Stimulated activated CD4-positive, alpha-beta T cell treated with anti-CD3 and anti-CD28 coated beads, Interleukin-1b, Interleukin-23, amount 100 ng/mL, for 1 hour (primary cell): ENCODE measurements around the gene OR2A25.

Experiments
- DNase-seq, 2 donors: peaks; one replicate each; pipeline ENCODE4 v3.0.0-alpha.2; 2020; ENCODE audit warnings: low read depth in 2 of 2

OR2A25 gene

GRCh38 chr7:144069953-144070352 lies 342 bp downstream of the OR2A25 start:
- no peak for DNase-seq

DNA sequence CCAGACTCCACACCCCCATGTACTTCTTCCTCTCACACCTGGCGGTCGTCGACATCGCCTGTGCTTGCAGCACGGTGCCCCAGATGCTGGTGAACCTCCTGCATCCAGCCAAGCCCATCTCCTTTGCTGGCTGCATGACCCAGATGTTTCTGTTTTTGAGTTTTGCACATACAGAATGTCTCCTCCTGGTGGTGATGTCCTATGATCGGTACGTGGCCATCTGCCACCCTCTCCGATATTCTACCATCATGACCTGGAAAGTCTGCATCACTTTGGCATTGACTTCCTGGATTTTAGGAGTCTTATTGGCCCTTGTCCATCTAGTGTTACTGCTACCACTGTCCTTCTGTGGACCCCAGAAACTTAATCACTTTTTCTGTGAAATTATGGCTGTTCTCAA lies 4.8 kb downstream of the OR2A25 start:
- DNase-seq: no peak

GRCh38 chr7:144085978-144086377 lies 16.4 kb downstream of the OR2A25 start, which contains the start of gene OR2A12:
Gene OR2A12 (plus strand): TSS chr7:144086278. CDS start chr7:144095108, 8,830 bp downstream.
- DNase-seq: no peak

GRCh38 chr7:144086730-144087129 lies 17.1 kb downstream of the OR2A25 start:
- no peak for DNase-seq

DNA sequence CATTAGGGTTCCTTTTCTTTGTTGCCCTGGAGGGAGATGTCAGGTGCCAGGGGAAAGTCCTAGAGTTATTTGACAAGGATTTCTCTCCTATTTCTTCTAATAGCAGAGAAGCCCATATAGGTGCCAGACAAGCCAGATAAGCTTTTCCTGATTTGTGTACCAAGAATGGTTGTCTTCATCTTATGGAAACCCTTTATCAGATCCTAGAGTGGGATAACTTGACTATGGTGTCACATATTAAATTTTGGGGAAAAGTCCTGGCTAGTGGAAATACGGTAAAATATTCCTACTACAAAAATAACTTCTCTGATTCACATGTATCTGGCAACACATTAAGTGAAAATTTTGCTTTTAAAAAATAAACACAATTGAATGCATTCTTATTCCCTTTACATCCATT lies 17.6 kb downstream of the OR2A25 start:
- DNase-seq: no peak

DNA sequence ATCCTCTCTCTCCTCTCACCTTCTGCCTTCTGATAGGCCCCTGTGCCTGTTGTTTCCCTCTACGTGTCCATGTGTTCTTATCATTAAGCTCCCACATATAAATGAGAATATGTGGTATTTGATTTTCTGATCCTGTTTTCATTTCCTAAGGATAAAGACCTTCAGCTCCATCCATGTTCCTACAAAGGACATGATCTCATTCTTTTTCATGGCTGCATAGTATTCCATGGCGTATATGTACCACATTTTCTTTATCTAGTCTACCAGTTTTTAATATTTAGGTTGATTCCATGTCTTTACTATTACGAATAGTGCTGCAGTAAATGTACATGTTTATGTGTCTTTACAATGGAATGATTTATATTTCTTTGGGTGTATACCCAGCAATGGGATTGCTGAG lies 21.1 kb downstream of the OR2A25 start:
- no peak for DNase-seq

- DNase-seq: no peak
Measured at GRCh38 chr7:144098776-144099175, 29.2 kb downstream of the OR2A25 start.

- DNase-seq: no peak
Measured at GRCh38 chr7:144100607-144101006, 31.0 kb downstream of the OR2A25 start.

DNA sequence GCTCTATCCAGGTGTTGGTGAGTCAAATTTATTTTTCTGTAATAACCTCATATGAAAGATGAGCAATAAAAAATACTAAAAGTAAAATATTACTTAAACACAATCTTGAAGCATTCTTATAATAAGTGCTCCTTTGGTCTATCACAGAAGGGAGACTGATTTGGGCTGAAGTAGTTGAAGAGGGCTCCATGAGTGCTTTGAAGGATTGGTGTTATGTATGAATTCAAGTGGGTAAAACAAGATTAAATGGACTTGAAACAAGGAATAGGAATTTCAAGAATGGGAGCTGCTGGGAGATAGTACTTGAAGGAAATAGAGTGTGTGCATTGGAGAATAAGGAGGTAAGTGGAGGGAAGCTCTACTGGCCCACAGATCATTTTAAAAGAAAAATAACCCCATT lies 32.4 kb downstream of the OR2A25 start:
- no peak for DNase-seq

DNA sequence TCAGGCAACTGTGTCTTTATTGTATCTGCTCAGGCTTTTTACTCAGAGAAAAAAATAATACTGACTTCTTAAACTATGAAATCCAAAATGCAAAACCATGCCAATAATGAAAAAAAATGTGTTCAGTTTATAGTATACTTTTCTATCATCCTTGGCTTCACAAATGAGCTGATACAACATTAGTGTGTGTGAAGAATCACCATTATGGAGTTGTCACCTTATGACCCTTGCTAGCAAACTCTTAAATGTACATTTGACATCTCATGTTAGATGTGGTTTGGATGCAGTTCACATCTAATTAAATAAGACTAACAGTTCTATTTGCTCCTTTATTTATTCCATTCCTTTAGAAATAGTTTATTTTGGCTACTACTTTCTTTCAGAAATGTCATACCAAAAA lies 35.6 kb downstream of the OR2A25 start:
- DNase-seq: no peak

- DNase-seq: no peak
Measured at GRCh38 chr7:144109283-144109682, 39.7 kb downstream of the OR2A25 start, which contains the start of gene OR2A2. Gene OR2A2 (plus strand): TSS chr7:144109583. CDS start chr7:144109583, 0 bp downstream.

DNA sequence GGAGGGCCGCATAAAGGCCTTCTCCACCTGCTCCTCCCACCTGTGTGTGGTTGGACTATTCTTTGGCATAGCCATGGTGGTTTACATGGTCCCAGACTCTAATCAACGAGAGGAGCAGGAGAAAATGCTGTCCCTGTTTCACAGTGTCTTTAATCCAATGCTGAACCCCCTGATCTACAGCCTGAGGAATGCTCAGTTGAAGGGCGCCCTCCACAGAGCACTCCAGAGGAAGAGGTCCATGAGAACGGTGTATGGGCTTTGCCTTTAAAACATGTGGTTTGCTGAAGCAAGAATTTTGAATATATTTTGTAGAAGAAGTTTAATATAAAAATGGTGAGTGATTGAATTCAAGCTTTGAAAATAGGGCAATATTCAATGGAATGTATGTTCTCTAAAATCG lies 40.7 kb downstream of the OR2A25 start:
- no peak for DNase-seq

DNA sequence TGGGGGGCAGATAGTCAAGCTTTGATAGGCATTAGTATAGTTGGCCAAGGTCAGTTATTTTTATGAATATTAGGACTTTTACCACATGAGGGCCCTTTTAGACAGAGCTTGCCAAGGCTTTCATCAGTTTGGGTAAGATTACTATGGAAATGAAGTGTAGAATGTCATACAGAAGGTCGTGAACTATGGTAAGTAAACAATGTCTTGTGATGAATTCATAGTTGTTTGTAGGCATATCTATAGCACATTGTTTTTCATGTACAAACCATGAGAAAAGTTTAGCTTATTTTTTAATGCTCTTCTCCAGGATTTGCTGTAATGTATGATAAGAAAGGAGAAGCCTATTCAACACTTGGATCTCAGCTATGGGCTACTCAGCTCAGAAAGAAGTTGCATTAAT lies 44.0 kb downstream of the OR2A25 start:
- DNase-seq: no peak

DNA sequence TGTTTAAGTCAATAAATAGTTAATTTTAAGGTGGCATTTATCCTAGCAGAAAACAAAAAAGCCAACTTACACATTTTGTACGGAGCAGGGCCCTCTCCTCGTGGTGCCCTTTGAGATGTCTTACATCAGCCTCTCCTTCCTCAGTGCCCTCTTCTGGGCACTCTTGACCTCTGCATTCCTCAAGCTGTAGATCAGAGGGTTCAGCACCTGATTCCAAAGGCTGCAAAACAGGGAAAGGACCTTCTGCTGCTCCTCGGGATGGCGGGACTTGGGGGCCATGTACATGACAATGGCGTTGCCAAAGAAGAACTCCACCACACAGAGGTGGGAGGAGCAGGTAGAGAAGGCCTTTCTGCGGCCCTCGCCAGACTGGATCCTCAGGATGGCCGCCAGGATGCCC lies 48.7 kb downstream of the OR2A25 start:
- DNase-seq: no peak

DNA sequence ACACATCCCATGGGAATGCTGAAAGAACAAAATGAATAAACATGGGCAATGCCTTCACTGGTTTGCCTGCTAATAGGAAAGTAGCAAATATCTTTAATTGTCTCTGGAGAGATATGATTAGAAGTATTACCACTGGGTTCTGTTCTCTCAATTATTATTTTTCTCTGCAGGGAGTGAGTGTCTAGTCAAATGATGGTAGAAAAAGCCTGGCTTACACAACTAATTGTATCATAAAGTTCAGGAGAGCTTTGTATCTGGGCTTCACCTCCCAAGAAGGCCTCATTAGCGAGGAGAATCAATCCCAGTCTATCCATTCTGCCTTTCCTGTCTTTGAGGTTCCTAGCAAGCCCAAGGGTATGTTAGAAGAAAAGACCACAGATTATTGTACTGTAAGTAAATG lies 53.3 kb downstream of the OR2A25 start, which contains the start of gene OR2A14:
TSS of gene OR2A14 (plus strand) at position 301 of the 400 bp plus-strand sequence. CDS start 5,937 bp downstream, outside the sequence.
- DNase-seq: no peak
